BJ (cell line): ENCODE measurements around the gene ROPN1B. TPM values are rescaled to one million over a fixed set of nuclear protein-coding genes. Genes with fewer than 3 reads are reported as not detected.
"Not testable (repeated sequence)": the region's sequence is repeated elsewhere in the genome, so short reads cannot be mapped to it uniquely, and the experiment has no call there.

Experiments used
- CTCF ChIA-PET: fragments of 350-600 bp; formaldehyde crosslinking; extraction: SDS; loops from one replicate; lab custom pipeline; 2021; ENCODE audit warnings: antibody characterized with exemption, inconsistent platforms; lab: Yijun Ruan, JAX
- POLR2A ChIA-PET: fragments of 300-600 bp; sonication (Branson Sonifier 250); formaldehyde crosslinking; extraction: SDS; loops from one replicate; lab custom pipeline; 2021; ENCODE audit warnings: antibody characterized with exemption; lab: Charles Lee
- DNase-seq: peaks from one replicate; pipeline ENCODE4 v3.0.0-alpha.2; 2011; ENCODE audit warnings: low read depth
- H3K27me3 ChIP-seq: 2 replicates; pipeline ENCODE4 v1.6.0; 2011; ENCODE audit warnings: low read length; ENCODE audit not compliant: control insufficient read depth, insufficient read depth
- H3K36me3 ChIP-seq: 2 replicates; pipeline ENCODE4 v1.5.1; 2011; ENCODE audit warnings: low read length; ENCODE audit not compliant: control insufficient read depth, insufficient read depth
- H3K4me3 ChIP-seq: 2 replicates; pipeline ENCODE4 v1.5.1; 2011; ENCODE audit warnings: low read depth, mild to moderate bottlenecking, control low read depth, low read length
- CTCF ChIP-seq: IDR thresholded peaks from 2 replicates; pipeline ENCODE4 v1.5.1; 2011; ENCODE audit warnings: low read depth, mild to moderate bottlenecking, control low read depth, inconsistent platforms, low read length, moderate library complexity; ENCODE audit not compliant: insufficient read depth
- polyA plus RNA-seq: library from polyadenylated mRNA; depleted of rRNA; stranded (reverse); fragments of >200 nt; gene quantifications from 2 replicates; pipeline ENCODE4 v1.2.3, GENCODE V29; 2011

ROPN1B gene
- polyA plus RNA-seq, 1 experiment: not detected

- TF ChIP-seq CTCF: no peak
- Histone ChIP-seq H3K4me3 (no peak overlapping the region), H3K36me3 (no peaks in the 10 kb centered on the region), H3K27me3 (peaks cover 6% of the 10 kb centered on the region)
- ChIA-PET POLR2A (no interaction called here), CTCF (interaction anchor here (0.6 kb wide), 1 partner anchor 583 kb away, joined by 3 read pairs; no protein-coding TSS in a partner anchor)
- DNase-seq: no peak
These were observed 8.9 kb upstream of the ROPN1B start for GRCh38 chr3:125960066-125960424.

GRCh38 chr3:125960456-125961288 lies 8.3 kb upstream of the ROPN1B start:
- ChIA-PET CTCF (no interaction called here), POLR2A (no interaction called here)
- TF ChIP-seq CTCF: no peak
- peaks cover 4% of the 10 kb centered on the region for H3K27me3 ChIP-seq
- no peak overlapping the region for H3K4me3 ChIP-seq
- no peak for DNase-seq
- H3K36me3 ChIP-seq: no peaks in the 10 kb centered on the region

GRCh38 chr3:125961289-125961589 lies 7.7 kb upstream of the ROPN1B start:
- Histone ChIP-seq H3K36me3 (no peaks in the 10 kb centered on the region), H3K27me3 (peaks cover 5% of the 10 kb centered on the region), H3K4me3 (no peak overlapping the region)
- no peak for TF ChIP-seq CTCF
- CTCF ChIA-PET: no interaction called here
- POLR2A ChIA-PET: no interaction called here
- no peak for DNase-seq

- CTCF ChIA-PET, POLR2A ChIA-PET, H3K4me3 ChIP-seq, H3K36me3 ChIP-seq, DNase-seq: not testable (repeated sequence)
- peaks cover 14% of the 10 kb centered on the region for H3K27me3 ChIP-seq
These were observed 5.1 kb upstream of the ROPN1B start for GRCh38 chr3:125963834-125964233.

GRCh38 chr3:125965505-125965904 lies 3.5 kb upstream of the ROPN1B start:
- no peak for DNase-seq
- no peaks in the 10 kb centered on the region for H3K36me3 ChIP-seq
- POLR2A ChIA-PET: no interaction called here
- peaks cover 17% of the 10 kb centered on the region for H3K27me3 ChIP-seq
- TF ChIP-seq CTCF: no peak
- CTCF ChIA-PET: no interaction called here
- no peak overlapping the region for H3K4me3 ChIP-seq

GRCh38 chr3:125967156-125967555 lies 1.8 kb upstream of the ROPN1B start:
- no peak for TF ChIP-seq CTCF
- Histone ChIP-seq H3K27me3 (peaks cover 20% of the 10 kb centered on the region), H3K36me3 (no peaks in the 10 kb centered on the region), H3K4me3 (no peak overlapping the region)
- no peak for DNase-seq
- ChIA-PET POLR2A (no interaction called here), CTCF (no interaction called here)

- DNase-seq, POLR2A ChIA-PET, H3K4me3 ChIP-seq, CTCF ChIA-PET, H3K36me3 ChIP-seq: not testable (repeated sequence)
- peaks cover 18% of the 10 kb centered on the region for H3K27me3 ChIP-seq
These were observed 857 bp upstream of the ROPN1B start for GRCh38 chr3:125968121-125968520.
